CD4-positive, alpha-beta T cell treated with Interleukin-21 for 1 hour (primary cell): ENCODE results near the gene HNF1B.

ENCODE experiments used
- DNase-seq: peaks from one replicate; pipeline ENCODE4 v3.0.0-alpha.2; 2020

Gene HNF1B

GRCh38 chr17:37731056-37731455 is 13.8 kb downstream of the HNF1B start:
- no peak for DNase-seq

- no peak for DNase-seq
Measured at GRCh38 chr17:37729905-37730304, 15.0 kb downstream of the HNF1B start.

- DNase-seq: no peak
Measured at GRCh38 chr17:37726891-37727675, 17.8 kb downstream of the HNF1B start.

GRCh38 chr17:37726248-37726647 is 18.6 kb downstream of the HNF1B start:
- DNase-seq: no peak

GRCh38 chr17:37725601-37726146 is 19.2 kb downstream of the HNF1B start:
- no peak for DNase-seq

GRCh38 chr17:37725021-37725595 is 19.8 kb downstream of the HNF1B start:
- DNase-seq: no peak

- no peak for DNase-seq
Measured at GRCh38 chr17:37720989-37721388, 23.9 kb downstream of the HNF1B start.

- DNase-seq: no peak
Measured at GRCh38 chr17:37719866-37720265, 25.0 kb downstream of the HNF1B start.

GRCh38 chr17:37718324-37719048 is 26.4 kb downstream of the HNF1B start:
- DNase-seq: no peak

GRCh38 chr17:37717627-37718323 is 27.1 kb downstream of the HNF1B start:
- no peak for DNase-seq

GRCh38 chr17:37714897-37715296 is 30.0 kb downstream of the HNF1B start:
- DNase-seq: no peak

- DNase-seq: no peak
Measured at GRCh38 chr17:37713624-37714023, 31.2 kb downstream of the HNF1B start.

GRCh38 chr17:37713028-37713431 is 31.8 kb downstream of the HNF1B start:
- no peak for DNase-seq

GRCh38 chr17:37711113-37711512 is 33.7 kb downstream of the HNF1B start:
- no peak for DNase-seq

GRCh38 chr17:37710344-37710886 is 34.4 kb downstream of the HNF1B start:
- DNase-seq: no peak

- no peak for DNase-seq
Measured at GRCh38 chr17:37708616-37709212, 36.1 kb downstream of the HNF1B start.

GRCh38 chr17:37708008-37708615 is 36.7 kb downstream of the HNF1B start:
- DNase-seq: no peak

GRCh38 chr17:37706446-37706845 is 38.4 kb downstream of the HNF1B start:
- no peak for DNase-seq

GRCh38 chr17:37702598-37702997 is 42.3 kb downstream of the HNF1B start:
- DNase-seq: no peak

- DNase-seq: peak; percentile 35
Measured at GRCh38 chr17:37701496-37701898, 43.4 kb downstream of the HNF1B start.

- DNase-seq: no peak
Measured at GRCh38 chr17:37700881-37701280, 44.0 kb downstream of the HNF1B start.
